Measurements from ENCODE around the gene BCAS1. TPM values are rescaled to one million over a fixed set of nuclear protein-coding genes. Genes with fewer than 3 reads are reported as not detected.

Gene BCAS1
- total RNA-seq, 1 donor from 2014 or later = not detected

- H3K27me3 Mint-ChIP-seq (ENCODE audit: low read depth) = no peaks in the 10 kb centered on the region
- no peak overlapping the region for H3K27ac Mint-ChIP-seq (ENCODE audit: unreplicated experiment)
- no peaks in the 10 kb centered on the region for H3K36me3 Mint-ChIP-seq (ENCODE audit: low read depth)
- no peaks in the 10 kb centered on the region for H3K9me3 Mint-ChIP-seq
- no peak for DNase-seq (ENCODE audit: low read depth, low spot score)
- TF ChIP-seq CTCF (conservative IDR thresholded peaks at IDR 0.05) = no peak
- peaks cover 27% of the 10 kb centered on the region for H3K4me1 Mint-ChIP-seq
- no peak overlapping the region for H3K4me3 Mint-ChIP-seq
Measured at GRCh38 chr20:53902968-53903651, 167.3 kb downstream of the BCAS1 start.

- H3K9me3 Mint-ChIP-seq = no peaks in the 10 kb centered on the region
- no peak overlapping the region for H3K4me3 Mint-ChIP-seq
- no peaks in the 10 kb centered on the region for H3K27me3 Mint-ChIP-seq (ENCODE audit: low read depth)
- no peaks in the 10 kb centered on the region for H3K36me3 Mint-ChIP-seq (ENCODE audit: low read depth)
- no peak for DNase-seq (ENCODE audit: low read depth, low spot score)
- no peak overlapping the region for H3K27ac Mint-ChIP-seq (ENCODE audit: unreplicated experiment)
- TF ChIP-seq CTCF (conservative IDR thresholded peaks at IDR 0.05) = no peak
- H3K4me1 Mint-ChIP-seq = peaks cover 32% of the 10 kb centered on the region
Measured at GRCh38 chr20:53901497-53902096, 168.8 kb downstream of the BCAS1 start.

GRCh38 chr20:53901064-53901463 lies 169.3 kb downstream of the BCAS1 start:
- H3K27me3 Mint-ChIP-seq (ENCODE audit: low read depth) = no peaks in the 10 kb centered on the region
- DNase-seq (ENCODE audit: low read depth, low spot score) = no peak
- H3K9me3 Mint-ChIP-seq = no peaks in the 10 kb centered on the region
- no peak overlapping the region for H3K4me3 Mint-ChIP-seq
- peaks cover 32% of the 10 kb centered on the region for H3K4me1 Mint-ChIP-seq
- H3K27ac Mint-ChIP-seq (ENCODE audit: unreplicated experiment) = peak overlapping the region; percentile 61
- no peak for TF ChIP-seq CTCF (conservative IDR thresholded peaks at IDR 0.05)
- no peaks in the 10 kb centered on the region for H3K36me3 Mint-ChIP-seq (ENCODE audit: low read depth)

- TF ChIP-seq CTCF (conservative IDR thresholded peaks at IDR 0.05) = no peak
- DNase-seq (ENCODE audit: low read depth, low spot score) = no peak
- no peak overlapping the region for H3K27ac Mint-ChIP-seq (ENCODE audit: unreplicated experiment)
- H3K9me3 Mint-ChIP-seq = no peaks in the 10 kb centered on the region
- no peak overlapping the region for H3K4me3 Mint-ChIP-seq
- H3K4me1 Mint-ChIP-seq = peaks cover 32% of the 10 kb centered on the region
- no peaks in the 10 kb centered on the region for H3K27me3 Mint-ChIP-seq (ENCODE audit: low read depth)
- no peaks in the 10 kb centered on the region for H3K36me3 Mint-ChIP-seq (ENCODE audit: low read depth)
Measured at GRCh38 chr20:53900380-53900999, 169.9 kb downstream of the BCAS1 start.

- no peak for TF ChIP-seq CTCF (conservative IDR thresholded peaks at IDR 0.05)
- H3K4me3 Mint-ChIP-seq = no peak overlapping the region
- H3K27ac Mint-ChIP-seq (ENCODE audit: unreplicated experiment) = peak overlapping the region; percentile 52
- DNase-seq (ENCODE audit: low read depth, low spot score) = no peak
- no peaks in the 10 kb centered on the region for H3K27me3 Mint-ChIP-seq (ENCODE audit: low read depth)
- H3K4me1 Mint-ChIP-seq = peaks cover 32% of the 10 kb centered on the region
- no peaks in the 10 kb centered on the region for H3K36me3 Mint-ChIP-seq (ENCODE audit: low read depth)
- H3K9me3 Mint-ChIP-seq = no peaks in the 10 kb centered on the region
Measured at GRCh38 chr20:53899351-53900167, 170.8 kb downstream of the BCAS1 start.
